ENCODE data around the gene TMC1.

DNA sequence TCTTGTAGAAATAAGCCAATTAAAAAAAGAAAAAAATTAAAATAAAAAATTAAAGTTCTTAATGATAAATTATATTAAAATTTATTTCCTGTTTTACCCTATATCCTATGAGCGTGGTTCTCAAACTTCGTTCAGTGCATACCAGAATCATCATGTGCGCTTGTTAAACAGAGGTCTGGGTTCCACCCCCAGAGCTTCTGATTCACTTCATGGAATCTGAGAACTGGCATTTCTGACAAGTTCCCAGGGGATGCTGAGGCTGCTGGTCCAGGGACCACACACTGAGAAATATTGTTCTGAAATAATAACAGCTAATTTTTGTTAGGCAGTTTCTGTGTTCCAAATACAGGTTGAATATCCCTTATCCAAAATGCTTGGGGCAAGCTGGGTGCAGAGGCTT lies 79.3 kb downstream of the TMC1 start:
- TF ChIP-seq POLR2A (IDR thresholded peaks at IDR 0.05) (no peak), CTCF (IDR thresholded peaks at IDR 0.05) (no peak)

Measured in tibial nerve (tissue), 3 donors.